ENCODE measurements around the gene LAMTOR3. TPM values are rescaled to one million over a fixed set of nuclear protein-coding genes. Genes with fewer than 3 reads are reported as not detected.

LAMTOR3 gene
- total and polyA plus RNA-seq, 2 experiments from 2014 or later: 40.8 to 64.5 TPM

DNA sequence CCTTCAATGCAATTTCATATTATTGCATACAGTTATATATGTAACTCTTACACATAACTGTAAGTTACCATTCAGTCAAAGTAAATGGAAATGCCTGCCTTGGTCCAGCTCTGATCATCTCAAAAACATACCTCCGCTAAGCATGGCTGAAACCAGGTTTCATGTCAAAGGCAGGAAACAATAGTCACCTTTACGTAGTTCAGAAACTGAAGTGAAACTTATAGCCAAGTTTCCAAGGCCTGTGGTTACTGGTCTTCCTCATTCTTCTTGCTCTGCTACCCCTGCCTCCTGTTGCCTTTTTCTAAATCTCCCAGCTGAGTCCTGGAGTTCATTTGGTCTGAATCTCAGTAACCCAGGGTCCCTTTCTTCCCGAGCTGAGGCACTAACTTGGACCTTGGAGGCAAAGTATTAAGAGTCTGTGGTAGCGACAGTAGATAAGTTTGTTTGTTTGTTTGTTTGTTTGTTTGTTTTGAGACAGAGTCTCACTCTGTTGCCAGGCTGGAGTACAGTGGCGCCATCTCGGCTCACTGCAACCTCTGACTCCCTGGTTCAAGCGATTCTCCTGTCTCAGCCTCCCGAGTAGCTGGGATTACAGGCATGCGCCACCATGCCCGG is 46.8 kb downstream of the LAMTOR3 start:
- DNase-seq (ENCODE audit: low spot score): no peak
- H3F3A ChIP-seq (replicated peaks; ENCODE audit: low read depth): no peaks in the 10 kb centered on the region
- no peak overlapping the region for H2AFZ ChIP-seq
- no peak overlapping the region for H3K4me2 ChIP-seq
- no peak overlapping the region for H3K27ac ChIP-seq (ENCODE audit: low read depth)
- no peaks in the 10 kb centered on the region for H3K79me2 ChIP-seq (replicated peaks; ENCODE audit: insufficient read depth)
- Mint-ChIP-seq H3K27ac (no peak overlapping the region), H3K4me1 (no peaks in the 10 kb centered on the region), H3K27me3 (ENCODE audit: insufficient read depth, low read depth, poor library complexity) (no peaks in the 10 kb centered on the region), H3K9me3 (no peaks in the 10 kb centered on the region), H3K4me3 (no peak overlapping the region), H3K36me3 (ENCODE audit: low read depth) (no peaks in the 10 kb centered on the region)
- H3K4me3 ChIP-seq: no peak overlapping the region
- ATAC-seq: no peak
- TF ChIP-seq STAT1 (IDR thresholded peaks at IDR 0.05; ENCODE audit: unreplicated experiment): no peak
- TF ChIP-seq ZNF114 (CRISPR knock-in tag; IDR thresholded peaks at IDR 0.05): no peak
- TF ChIP-seq, protein P1, sequence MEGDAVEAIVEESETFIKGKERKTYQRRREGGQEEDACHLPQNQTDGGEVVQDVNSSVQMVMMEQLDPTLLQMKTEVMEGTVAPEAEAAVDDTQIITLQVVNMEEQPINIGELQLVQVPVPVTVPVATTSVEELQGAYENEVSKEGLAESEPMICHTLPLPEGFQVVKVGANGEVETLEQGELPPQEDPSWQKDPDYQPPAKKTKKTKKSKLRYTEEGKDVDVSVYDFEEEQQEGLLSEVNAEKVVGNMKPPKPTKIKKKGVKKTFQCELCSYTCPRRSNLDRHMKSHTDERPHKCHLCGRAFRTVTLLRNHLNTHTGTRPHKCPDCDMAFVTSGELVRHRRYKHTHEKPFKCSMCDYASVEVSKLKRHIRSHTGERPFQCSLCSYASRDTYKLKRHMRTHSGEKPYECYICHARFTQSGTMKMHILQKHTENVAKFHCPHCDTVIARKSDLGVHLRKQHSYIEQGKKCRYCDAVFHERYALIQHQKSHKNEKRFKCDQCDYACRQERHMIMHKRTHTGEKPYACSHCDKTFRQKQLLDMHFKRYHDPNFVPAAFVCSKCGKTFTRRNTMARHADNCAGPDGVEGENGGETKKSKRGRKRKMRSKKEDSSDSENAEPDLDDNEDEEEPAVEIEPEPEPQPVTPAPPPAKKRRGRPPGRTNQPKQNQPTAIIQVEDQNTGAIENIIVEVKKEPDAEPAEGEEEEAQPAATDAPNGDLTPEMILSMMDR (conservative IDR thresholded peaks at IDR 0.05; ENCODE audit: low read depth in 2 of 2): no peak
- no peaks in the 10 kb centered on the region for H4K20me1 ChIP-seq (replicated peaks; ENCODE audit: insufficient read depth)
- no peaks in the 10 kb centered on the region for H3K36me3 ChIP-seq (ENCODE audit: insufficient read depth)
- H3K9me2 ChIP-seq (ENCODE audit: insufficient read depth): no peaks in the 10 kb centered on the region
- no peaks in the 10 kb centered on the region for H3K27me3 ChIP-seq (ENCODE audit: insufficient read depth)
- H3K4me1 ChIP-seq (ENCODE audit: insufficient read depth): no peaks in the 10 kb centered on the region

DNA sequence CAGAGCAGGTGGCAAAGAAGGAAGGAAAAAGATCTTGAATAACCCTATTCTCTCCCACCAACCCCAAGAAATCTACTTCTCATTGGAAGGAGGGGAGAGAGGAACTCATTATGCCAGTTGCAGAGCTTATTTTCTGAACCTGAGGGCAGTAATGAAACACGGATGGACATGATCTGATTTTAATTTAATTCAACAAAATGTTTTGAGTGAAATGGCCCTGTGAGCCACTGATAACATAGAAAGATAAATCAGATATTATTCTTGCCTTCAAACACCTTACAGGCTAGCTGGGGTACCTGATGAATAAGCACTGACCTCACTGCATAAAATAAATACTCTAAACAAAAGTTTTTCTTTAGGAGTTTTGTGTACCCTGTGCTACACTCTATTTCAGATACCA is 47.3 kb downstream of the LAMTOR3 start:
- no peak for ATAC-seq
- Mint-ChIP-seq H3K27me3 (ENCODE audit: insufficient read depth, low read depth, poor library complexity) (no peaks in the 10 kb centered on the region), H3K4me3 (no peak overlapping the region), H3K4me1 (no peaks in the 10 kb centered on the region), H3K9me3 (no peaks in the 10 kb centered on the region), H3K36me3 (ENCODE audit: low read depth) (no peaks in the 10 kb centered on the region), H3K27ac (no peak overlapping the region)
- Histone ChIP-seq H3K9me2 (ENCODE audit: insufficient read depth) (no peaks in the 10 kb centered on the region), H2AFZ (no peak overlapping the region), H3K36me3 (ENCODE audit: insufficient read depth) (no peaks in the 10 kb centered on the region), H3K27ac (ENCODE audit: low read depth) (no peak overlapping the region), H3F3A (replicated peaks; ENCODE audit: low read depth) (no peaks in the 10 kb centered on the region), H4K20me1 (replicated peaks; ENCODE audit: insufficient read depth) (no peaks in the 10 kb centered on the region), H3K4me3 (no peak overlapping the region), H3K27me3 (ENCODE audit: insufficient read depth) (no peaks in the 10 kb centered on the region), H3K4me2 (no peak overlapping the region), H3K79me2 (replicated peaks; ENCODE audit: insufficient read depth) (no peaks in the 10 kb centered on the region), H3K4me1 (ENCODE audit: insufficient read depth) (no peaks in the 10 kb centered on the region)
- no peak for DNase-seq (ENCODE audit: low spot score)
- TF ChIP-seq JUNB (IDR thresholded peaks at IDR 0.05; ENCODE audit: unreplicated experiment) (no peak), NANOG (IDR thresholded peaks at IDR 0.05; ENCODE audit: borderline replicate concordance) (no peak), POLR2AphosphoS5 (IDR thresholded peaks at IDR 0.05; ENCODE audit: low read depth) (no peak), CREB1 (CRISPR knock-in tag; IDR thresholded peaks at IDR 0.05; ENCODE audit: low read depth) (no peak), EZH2 (IDR thresholded peaks at IDR 0.05; ENCODE audit: low read depth, unreplicated experiment) (no peak), EZH2phosphoT487 (IDR thresholded peaks at IDR 0.05; ENCODE audit: unreplicated experiment) (no peak), STAT1 (IDR thresholded peaks at IDR 0.05; ENCODE audit: unreplicated experiment) (no peak), ZNF114 (CRISPR knock-in tag; IDR thresholded peaks at IDR 0.05) (no peak)
- TF ChIP-seq, protein P2, sequence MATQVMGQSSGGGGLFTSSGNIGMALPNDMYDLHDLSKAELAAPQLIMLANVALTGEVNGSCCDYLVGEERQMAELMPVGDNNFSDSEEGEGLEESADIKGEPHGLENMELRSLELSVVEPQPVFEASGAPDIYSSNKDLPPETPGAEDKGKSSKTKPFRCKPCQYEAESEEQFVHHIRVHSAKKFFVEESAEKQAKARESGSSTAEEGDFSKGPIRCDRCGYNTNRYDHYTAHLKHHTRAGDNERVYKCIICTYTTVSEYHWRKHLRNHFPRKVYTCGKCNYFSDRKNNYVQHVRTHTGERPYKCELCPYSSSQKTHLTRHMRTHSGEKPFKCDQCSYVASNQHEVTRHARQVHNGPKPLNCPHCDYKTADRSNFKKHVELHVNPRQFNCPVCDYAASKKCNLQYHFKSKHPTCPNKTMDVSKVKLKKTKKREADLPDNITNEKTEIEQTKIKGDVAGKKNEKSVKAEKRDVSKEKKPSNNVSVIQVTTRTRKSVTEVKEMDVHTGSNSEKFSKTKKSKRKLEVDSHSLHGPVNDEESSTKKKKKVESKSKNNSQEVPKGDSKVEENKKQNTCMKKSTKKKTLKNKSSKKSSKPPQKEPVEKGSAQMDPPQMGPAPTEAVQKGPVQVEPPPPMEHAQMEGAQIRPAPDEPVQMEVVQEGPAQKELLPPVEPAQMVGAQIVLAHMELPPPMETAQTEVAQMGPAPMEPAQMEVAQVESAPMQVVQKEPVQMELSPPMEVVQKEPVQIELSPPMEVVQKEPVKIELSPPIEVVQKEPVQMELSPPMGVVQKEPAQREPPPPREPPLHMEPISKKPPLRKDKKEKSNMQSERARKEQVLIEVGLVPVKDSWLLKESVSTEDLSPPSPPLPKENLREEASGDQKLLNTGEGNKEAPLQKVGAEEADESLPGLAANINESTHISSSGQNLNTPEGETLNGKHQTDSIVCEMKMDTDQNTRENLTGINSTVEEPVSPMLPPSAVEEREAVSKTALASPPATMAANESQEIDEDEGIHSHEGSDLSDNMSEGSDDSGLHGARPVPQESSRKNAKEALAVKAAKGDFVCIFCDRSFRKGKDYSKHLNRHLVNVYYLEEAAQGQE (IDR thresholded peaks at IDR 0.05; ENCODE audit: unreplicated experiment): no peak
- TF ChIP-seq, protein P3, sequence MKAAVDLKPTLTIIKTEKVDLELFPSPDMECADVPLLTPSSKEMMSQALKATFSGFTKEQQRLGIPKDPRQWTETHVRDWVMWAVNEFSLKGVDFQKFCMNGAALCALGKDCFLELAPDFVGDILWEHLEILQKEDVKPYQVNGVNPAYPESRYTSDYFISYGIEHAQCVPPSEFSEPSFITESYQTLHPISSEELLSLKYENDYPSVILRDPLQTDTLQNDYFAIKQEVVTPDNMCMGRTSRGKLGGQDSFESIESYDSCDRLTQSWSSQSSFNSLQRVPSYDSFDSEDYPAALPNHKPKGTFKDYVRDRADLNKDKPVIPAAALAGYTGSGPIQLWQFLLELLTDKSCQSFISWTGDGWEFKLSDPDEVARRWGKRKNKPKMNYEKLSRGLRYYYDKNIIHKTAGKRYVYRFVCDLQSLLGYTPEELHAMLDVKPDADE (IDR thresholded peaks at IDR 0.05): no peak
- TF ChIP-seq, protein P1 (conservative IDR thresholded peaks at IDR 0.05; ENCODE audit: low read depth in 2 of 2): no peak

Measured in GM23338 (cell line).